ENCODE data around the gene RMDN3. TPM values are rescaled to one million over a fixed set of nuclear protein-coding genes. Genes with fewer than 3 reads are reported as not detected.
A peak's percentile ranks its signal among the peaks of the same experiment; 100 is the strongest.

Gene RMDN3
- polyA plus RNA-seq, 6 donors from 2014 or later: 10.7 to 17.2 (median 12.1) TPM

DNA sequence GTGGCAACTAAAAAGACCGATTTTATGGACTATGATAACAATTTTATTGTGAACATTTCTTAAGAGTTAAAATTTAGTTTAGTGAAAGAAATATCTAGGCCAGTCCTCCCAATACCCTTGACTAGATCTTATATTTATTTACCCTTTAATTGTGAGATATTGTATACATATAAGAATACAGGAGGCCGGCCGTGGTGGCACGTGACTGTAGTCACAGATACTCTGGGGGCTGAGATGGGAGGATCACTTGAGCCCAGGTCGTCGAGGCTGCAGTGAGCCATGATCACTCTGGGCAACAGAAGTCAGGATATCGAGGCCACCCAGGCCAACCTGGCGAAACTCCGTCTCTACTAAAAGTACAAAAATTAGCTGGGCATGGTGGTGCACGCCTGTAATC, 756 bp upstream of the RMDN3 start:
- Mint-ChIP-seq H3K36me3 (no peaks in the 10 kb centered on the region), H3K4me1 (peaks cover 3 to 35% (median 27%) of the 10 kb centered on the region in 3 donors), H3K27ac (peak overlapping the region in 5 of 6 donors; percentile 90 to 100 (median 94)), H3K9me3 (no peaks in the 10 kb centered on the region), H3K4me3 (peak overlapping the region; percentile 95 to 99 (median 96)), H3K27me3 (no peaks in the 10 kb centered on the region)
- ATAC-seq (ENCODE audit: low read depth in 2 of 2) (no peak), DNase-seq (no peak)

DNA sequence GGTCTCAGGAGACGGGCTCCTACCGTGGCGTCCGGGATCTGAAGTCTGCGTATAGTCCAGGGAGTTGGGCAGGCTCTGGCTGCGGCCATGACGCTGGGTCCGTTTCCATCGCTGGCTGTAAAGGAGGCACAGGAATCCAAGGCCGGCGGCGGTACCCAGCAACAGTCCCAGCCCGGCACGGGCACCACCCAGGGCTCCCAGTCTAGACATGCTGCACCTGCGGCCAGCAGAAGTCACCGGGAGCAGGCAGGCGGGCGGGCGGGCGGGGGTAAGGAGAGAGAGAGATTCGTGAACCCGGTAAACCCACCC, 526 bp downstream of the RMDN3 start:
- Mint-ChIP-seq H3K27ac (peak overlapping the region in 4 of 6 donors; percentile 89 to 94 (median 93)), H3K9me3 (no peaks in the 10 kb centered on the region), H3K4me3 (peak overlapping the region; percentile 95 to 99 (median 96)), H3K36me3 (no peaks in the 10 kb centered on the region), H3K27me3 (no peaks in the 10 kb centered on the region), H3K4me1 (peaks cover 3 to 35% (median 27%) of the 10 kb centered on the region in 3 donors)
- ATAC-seq (ENCODE audit: low read depth in 2 of 2): peak; percentile 3
- no peak for DNase-seq

DNA sequence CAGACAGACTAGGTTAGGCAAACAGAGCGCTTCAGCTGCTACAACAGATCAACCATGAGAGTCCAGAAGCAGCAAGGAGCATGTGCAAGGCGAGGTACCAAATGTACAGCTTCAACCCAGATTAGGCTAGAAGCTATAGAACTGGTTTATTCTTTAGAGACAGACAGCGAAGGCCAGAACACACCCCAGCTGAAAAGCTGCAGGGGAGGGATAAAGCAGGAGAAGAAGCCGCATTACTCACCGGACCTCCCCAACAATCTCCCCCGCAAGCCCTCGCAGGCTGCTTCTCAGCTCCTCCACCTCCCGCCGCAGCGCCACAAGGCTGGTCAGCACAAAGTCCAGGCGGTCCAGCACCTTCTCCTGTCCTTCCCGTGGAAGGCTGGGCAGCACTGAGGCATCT, 3.3 kb downstream of the RMDN3 start:
- no peaks in the 10 kb centered on the region for H3K27me3 Mint-ChIP-seq
- H3K4me3 Mint-ChIP-seq: peak overlapping the region in 1 of 8 donors; percentile 95
- H3K9me3 Mint-ChIP-seq: no peaks in the 10 kb centered on the region
- DNase-seq (no peak), ATAC-seq (ENCODE audit: low read depth in 2 of 2) (no peak)
- peaks cover 3 to 33% (median 27%) of the 10 kb centered on the region in 3 donors for H3K4me1 Mint-ChIP-seq
- no peaks in the 10 kb centered on the region for H3K36me3 Mint-ChIP-seq
- H3K27ac Mint-ChIP-seq: no peak overlapping the region

DNA sequence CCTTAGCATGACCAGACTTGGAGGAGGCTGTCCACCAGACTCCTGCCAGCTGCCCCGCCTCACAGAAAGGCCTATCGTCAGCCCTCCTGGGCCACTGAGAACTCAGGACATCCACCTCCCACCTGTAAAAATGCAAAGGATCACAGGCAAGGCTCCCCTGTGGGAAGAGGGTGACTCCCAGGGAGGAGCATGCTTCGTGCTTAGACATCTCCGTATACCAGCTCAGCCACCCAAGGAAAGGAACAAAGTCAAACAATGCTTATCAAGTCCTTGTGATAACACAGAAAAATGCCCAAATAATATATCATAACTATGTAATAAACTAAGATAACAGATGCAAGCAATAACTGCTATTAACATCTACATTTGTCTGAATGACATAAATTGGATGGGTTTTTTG, 4.2 kb downstream of the RMDN3 start:
- H3K27ac Mint-ChIP-seq: no peak overlapping the region
- H3K27me3 Mint-ChIP-seq: no peaks in the 10 kb centered on the region
- no peaks in the 10 kb centered on the region for H3K9me3 Mint-ChIP-seq
- DNase-seq (no peak), ATAC-seq (ENCODE audit: low read depth in 2 of 2) (no peak)
- peaks cover 3 to 29% (median 27%) of the 10 kb centered on the region in 3 donors for H3K4me1 Mint-ChIP-seq
- no peak overlapping the region for H3K4me3 Mint-ChIP-seq
- H3K36me3 Mint-ChIP-seq: no peaks in the 10 kb centered on the region

DNA sequence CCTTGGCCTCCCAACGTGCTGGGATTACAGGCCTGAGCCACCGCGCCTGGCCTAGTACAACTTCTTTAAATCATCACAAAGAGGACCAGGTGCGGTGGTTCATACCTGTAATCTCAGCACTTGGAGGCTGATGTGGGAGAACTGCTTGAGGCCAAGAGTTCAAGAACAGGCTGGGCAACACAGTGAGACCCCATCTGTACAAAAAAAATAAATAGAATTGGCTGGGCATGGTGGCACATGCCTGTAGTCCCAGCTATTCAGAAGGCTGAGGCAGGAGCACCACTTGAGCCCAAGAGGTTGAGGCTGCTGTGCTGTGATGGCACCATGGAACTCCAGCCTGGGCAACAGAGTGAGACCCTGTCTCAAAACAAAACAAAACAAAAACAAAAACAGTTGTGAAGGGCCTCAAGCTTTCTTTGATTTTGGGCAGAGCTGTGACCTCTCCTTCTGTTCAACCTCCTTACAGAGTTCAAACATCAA, 5.9 kb downstream of the RMDN3 start:
- Mint-ChIP-seq H3K4me3 (no peak overlapping the region), H3K36me3 (peaks cover 0 to 4% of the 10 kb centered on the region in 2 donors), H3K4me1 (peaks cover 0 to 20% (median 18%) of the 10 kb centered on the region in 3 donors), H3K9me3 (no peaks in the 10 kb centered on the region), H3K27ac (no peak overlapping the region), H3K27me3 (no peaks in the 10 kb centered on the region)
- no peak for ATAC-seq (ENCODE audit: low read depth in 2 of 2)
- DNase-seq: no peak

DNA sequence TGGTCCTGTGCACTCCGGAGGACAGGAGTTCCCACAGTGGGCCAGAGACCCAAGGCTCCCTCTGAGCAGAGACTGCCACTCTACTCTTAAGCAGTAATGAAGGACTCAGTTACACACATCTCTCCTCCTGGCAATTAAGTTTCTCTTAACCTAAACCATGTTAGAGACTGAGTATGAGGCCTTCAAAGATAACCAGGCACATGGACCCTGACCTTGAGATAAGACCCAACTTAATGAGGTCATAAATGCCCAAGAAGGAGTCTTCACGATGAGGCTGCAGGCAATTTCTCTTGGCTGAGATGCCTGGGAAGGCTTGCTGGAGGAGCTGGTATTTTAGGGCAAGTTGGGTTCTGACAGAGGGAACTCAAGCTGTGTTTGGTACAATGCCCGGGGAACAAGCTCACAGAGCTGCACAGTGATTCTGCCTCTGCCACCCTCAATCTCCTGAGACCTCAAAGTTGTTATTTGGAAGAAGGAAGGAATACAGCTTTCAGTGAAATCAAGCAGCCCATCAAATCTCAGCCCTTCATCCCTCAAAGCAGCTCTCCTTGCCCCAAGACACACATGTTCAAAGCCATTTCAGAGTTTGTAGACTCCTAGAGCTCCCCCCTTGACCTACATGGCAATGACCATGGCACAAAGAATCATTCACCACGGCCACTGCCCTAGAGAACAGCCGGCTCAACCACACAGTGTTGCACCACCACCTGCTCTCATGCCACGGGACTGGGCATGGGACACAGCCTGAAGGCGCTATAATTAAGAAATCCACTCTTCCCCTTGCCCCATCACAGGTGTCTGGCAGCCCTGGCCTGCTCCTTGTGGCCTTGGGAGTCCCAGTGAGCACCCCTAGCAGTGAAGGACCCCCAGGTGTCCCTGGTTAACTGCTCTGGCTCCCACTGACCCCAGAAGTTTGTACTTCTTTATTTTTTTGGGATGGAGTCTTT, 7.1 kb downstream of the RMDN3 start:
- Mint-ChIP-seq H3K9me3 (no peaks in the 10 kb centered on the region), H3K4me3 (no peak overlapping the region), H3K27ac (peak overlapping the region in 1 of 6 donors; percentile 59), H3K27me3 (no peaks in the 10 kb centered on the region), H3K4me1 (peaks cover 0 to 8% (median 7%) of the 10 kb centered on the region in 3 donors), H3K36me3 (peaks cover 0 to 4% of the 10 kb centered on the region in 2 donors)
- DNase-seq (no peak), ATAC-seq (ENCODE audit: low read depth in 2 of 2) (no peak)

DNA sequence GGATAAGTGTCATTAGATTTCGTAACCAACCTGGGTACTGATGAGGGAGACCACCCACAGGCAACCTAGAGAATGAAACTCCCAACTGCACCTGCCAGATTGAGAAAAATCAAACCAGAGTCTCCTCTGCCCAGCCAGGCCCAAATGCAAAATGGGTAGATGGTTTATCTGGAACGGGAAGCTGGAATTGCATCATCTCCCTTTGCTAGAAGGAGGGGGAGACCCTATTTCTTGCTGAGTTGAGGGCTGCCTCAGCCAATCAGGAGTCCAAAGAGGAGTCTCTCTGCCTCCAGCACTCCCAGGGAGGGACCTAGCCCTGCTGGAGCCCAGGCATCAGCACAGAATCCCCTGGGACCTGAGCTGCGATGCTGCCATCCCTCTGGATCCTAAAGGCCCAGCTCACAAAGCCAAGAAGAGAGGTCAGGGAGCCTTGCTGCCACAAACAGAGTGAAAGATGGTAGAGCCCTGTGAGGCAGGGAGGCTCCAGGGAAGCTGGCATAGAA, 8.1 kb downstream of the RMDN3 start:
- peaks cover 0 to 4% of the 10 kb centered on the region in 2 donors for H3K36me3 Mint-ChIP-seq
- H3K27me3 Mint-ChIP-seq: no peaks in the 10 kb centered on the region
- H3K27ac Mint-ChIP-seq: peak overlapping the region in 1 of 6 donors; percentile 33
- no peak for DNase-seq
- no peaks in the 10 kb centered on the region for H3K9me3 Mint-ChIP-seq
- H3K4me3 Mint-ChIP-seq: no peak overlapping the region
- no peak for ATAC-seq (ENCODE audit: low read depth in 2 of 2)
- H3K4me1 Mint-ChIP-seq: no peaks in the 10 kb centered on the region

DNA sequence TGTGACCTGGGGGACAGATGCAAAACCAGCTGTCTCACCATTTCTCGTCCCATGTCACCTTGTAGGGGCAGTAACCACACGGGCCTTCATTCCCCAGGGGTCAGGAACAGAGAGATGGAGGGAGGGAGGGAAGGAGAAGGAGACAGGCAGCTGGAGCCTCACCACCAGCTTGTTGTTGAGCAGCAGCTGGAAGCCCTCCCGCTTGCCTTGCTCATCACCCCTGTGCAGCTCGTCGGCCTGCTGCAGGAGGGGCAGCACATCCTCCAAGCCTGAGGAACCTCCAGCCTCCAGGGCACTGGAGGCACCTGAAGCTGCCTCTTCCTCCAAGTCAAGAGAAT, 10.3 kb downstream of the RMDN3 start:
- no peak for ATAC-seq (ENCODE audit: low read depth in 2 of 2)
- Mint-ChIP-seq H3K4me1 (no peaks in the 10 kb centered on the region), H3K36me3 (peaks cover 0 to 4% of the 10 kb centered on the region in 2 donors), H3K4me3 (no peak overlapping the region), H3K27me3 (no peaks in the 10 kb centered on the region), H3K9me3 (no peaks in the 10 kb centered on the region), H3K27ac (peak overlapping the region in 1 of 6 donors; percentile 47)
- DNase-seq: no peak

DNA sequence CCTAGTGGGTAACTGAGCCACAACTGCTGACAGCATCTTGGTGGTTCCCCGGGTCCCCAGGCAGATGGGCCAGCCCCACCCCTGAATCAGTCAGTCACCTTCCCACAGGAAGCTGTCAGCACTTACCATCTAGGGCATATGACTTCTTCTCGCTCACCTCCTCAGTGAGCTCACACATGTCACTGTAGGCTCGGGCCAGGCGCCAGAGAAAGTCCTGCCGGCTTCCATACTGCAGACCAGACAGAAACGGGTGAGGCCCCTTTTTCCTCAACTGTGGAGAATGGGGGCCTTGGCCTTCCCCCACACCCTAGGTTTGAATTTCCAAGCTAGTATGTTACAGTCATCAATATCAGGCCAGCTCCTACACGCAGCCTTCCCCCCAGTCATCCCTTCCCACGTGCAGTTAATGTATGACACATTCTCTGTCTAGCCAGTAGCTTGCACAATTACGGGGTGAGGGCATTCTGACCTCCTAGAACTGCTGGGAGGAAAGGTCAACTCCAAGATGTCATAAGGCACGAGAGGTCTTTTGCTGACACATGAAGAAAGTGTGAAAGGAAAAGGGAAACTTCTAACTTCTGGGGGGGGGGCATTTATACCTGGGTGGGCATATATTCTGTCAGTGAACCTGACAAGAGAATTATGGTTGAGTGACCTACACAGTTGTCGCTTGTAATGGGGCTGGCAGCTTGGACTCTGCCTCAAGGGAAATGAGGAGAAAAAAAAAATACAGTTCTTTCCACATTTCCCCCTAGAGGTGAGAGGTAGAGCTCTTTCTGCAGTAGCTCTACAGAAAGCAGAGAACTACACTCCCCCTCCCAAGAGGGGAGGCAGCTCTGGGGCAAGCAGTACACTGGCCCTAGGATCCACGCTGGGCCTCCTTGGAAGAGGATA, 10.9 kb downstream of the RMDN3 start:
- Mint-ChIP-seq H3K4me1 (no peaks in the 10 kb centered on the region), H3K9me3 (no peaks in the 10 kb centered on the region), H3K27me3 (no peaks in the 10 kb centered on the region), H3K4me3 (no peak overlapping the region), H3K27ac (peak overlapping the region in 2 of 6 donors; percentile 33 to 47), H3K36me3 (peaks cover 0 to 4% of the 10 kb centered on the region in 2 donors)
- no peak for DNase-seq
- no peak for ATAC-seq (ENCODE audit: low read depth in 2 of 2)

DNA sequence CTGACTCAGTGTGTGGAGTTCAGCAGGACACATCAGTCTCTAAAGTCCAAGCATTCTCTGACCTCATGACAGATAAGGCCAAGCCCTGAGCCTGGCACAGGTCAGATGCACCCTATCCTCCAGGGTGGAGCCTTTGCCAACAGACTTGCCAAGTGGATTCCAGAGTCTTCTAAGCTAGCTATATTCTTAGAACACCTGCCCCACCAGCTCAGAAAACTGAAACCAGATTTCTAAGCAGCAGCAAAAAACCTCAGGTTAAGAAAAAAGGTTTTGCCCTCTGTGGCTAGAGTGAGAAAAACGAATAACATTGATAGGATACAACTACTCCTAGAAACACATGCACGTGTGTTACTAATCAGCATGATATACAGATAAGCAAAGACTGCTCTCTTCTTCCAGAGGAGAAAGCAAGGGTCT, 11.6 kb downstream of the RMDN3 start:
- H3K4me1 Mint-ChIP-seq: no peaks in the 10 kb centered on the region
- no peak overlapping the region for H3K4me3 Mint-ChIP-seq
- peaks cover 0 to 4% of the 10 kb centered on the region in 2 donors for H3K36me3 Mint-ChIP-seq
- ATAC-seq (ENCODE audit: low read depth in 2 of 2): no peak
- no peaks in the 10 kb centered on the region for H3K9me3 Mint-ChIP-seq
- no peak for DNase-seq
- H3K27me3 Mint-ChIP-seq: no peaks in the 10 kb centered on the region
- no peak overlapping the region for H3K27ac Mint-ChIP-seq

DNA sequence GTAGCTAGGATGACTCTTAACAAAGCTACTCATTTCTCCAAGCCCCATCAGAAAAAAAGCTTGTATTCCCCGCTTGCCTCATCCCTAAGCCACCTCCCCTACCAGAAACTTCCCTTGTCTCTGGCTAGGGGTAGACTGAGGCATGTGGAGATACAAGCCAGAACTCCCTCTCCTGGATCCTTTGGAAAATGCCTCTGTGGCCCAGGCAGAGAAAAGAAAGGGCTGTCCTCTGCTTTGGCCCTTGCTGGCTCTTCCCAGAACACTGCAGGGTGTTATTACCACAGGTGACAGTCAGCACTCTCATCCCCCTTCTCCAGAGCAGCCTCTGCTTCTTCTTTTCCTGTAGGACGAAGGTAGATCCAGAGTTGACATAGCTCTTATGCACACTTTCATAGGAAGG, 15.2 kb downstream of the RMDN3 start:
- Mint-ChIP-seq H3K36me3 (peaks cover 0 to under 1% of the 10 kb centered on the region in 2 donors), H3K4me3 (no peak overlapping the region), H3K4me1 (no peaks in the 10 kb centered on the region), H3K27ac (no peak overlapping the region), H3K27me3 (no peaks in the 10 kb centered on the region), H3K9me3 (no peaks in the 10 kb centered on the region)
- ATAC-seq (ENCODE audit: low read depth in 2 of 2) (no peak), DNase-seq (no peak)

DNA sequence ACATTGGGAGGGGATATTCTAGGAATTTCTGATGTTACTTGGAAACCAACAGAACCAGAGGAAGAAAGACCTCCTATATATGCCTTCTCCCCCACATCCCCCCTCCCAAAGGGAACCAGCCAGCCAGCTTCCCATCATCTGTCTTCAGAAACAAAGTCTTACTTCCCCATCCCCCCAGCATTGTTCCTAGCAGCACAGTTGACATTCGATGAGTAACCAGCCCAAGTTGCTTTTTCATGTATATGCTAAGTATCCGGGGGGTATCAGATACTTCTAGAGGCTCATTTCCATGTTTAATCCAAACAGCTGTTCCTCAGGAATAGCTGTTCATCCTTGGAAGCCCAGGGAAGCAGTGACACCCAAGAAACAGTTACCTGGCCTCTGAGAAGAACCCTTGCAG, 16.0 kb downstream of the RMDN3 start:
- Mint-ChIP-seq H3K27me3 (no peaks in the 10 kb centered on the region), H3K27ac (no peak overlapping the region), H3K36me3 (no peaks in the 10 kb centered on the region), H3K4me3 (no peak overlapping the region), H3K9me3 (no peaks in the 10 kb centered on the region), H3K4me1 (no peaks in the 10 kb centered on the region)
- DNase-seq (no peak), ATAC-seq (ENCODE audit: low read depth in 2 of 2) (no peak)

DNA sequence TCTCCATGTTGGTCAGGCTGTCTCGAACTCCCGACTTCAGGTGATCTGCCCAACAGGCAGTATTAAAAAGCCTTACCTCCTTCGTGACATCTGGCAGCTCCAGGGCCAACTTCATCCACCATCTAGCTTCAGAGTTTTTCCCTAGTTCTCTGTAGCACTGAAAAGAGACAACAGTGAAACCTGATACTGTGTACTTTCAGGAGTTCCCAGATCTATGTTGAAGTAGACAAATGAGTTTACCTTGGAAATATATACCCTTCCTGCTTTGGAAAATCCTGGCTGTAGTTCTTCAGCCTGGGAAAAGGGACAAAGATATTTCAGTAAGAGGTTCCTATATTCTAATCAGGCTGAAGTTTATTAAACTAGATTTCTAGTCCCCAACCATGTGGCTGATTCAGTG, 18.0 kb downstream of the RMDN3 start:
- no peak overlapping the region for H3K4me3 Mint-ChIP-seq
- DNase-seq (no peak), ATAC-seq (ENCODE audit: low read depth in 2 of 2) (no peak)
- H3K4me1 Mint-ChIP-seq: no peaks in the 10 kb centered on the region
- peak overlapping the region in 1 of 6 donors; percentile 29 for H3K27ac Mint-ChIP-seq
- no peaks in the 10 kb centered on the region for H3K27me3 Mint-ChIP-seq
- no peaks in the 10 kb centered on the region for H3K9me3 Mint-ChIP-seq
- no peaks in the 10 kb centered on the region for H3K36me3 Mint-ChIP-seq

Measured in naive B cell (primary cell).